Measurements from ENCODE around the gene PIK3C2G. TPM values are rescaled to one million over a fixed set of nuclear protein-coding genes. Genes with fewer than 3 reads are reported as not detected.

The PIK3C2G gene
- total and polyA plus RNA-seq, 2 of the 4 experiments (the other 2 are of a cell fraction): not detected

DNA sequence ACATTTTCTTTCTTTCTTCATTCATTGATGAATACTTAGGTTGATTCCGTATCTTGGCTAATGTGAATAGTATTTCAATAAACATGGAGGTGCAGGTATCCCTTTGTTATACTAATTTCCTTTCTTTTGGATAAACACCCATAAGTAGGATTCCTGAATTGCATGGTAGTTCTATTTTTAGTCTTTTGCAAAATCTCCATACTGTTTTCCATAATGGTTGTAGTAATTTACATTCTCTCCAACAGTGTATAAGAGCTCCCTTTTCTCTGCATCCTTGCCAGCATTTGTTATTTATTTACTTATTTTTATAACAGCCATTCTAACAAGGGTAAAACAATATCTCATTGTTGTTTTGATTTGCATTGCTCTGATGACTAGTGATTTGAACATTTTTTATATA is 36.6 kb downstream of the PIK3C2G start:
- H3K4me2 ChIP-seq (ENCODE audit: low read depth, low read length): no peak overlapping the region
- H4K5ac ChIP-seq (ENCODE audit: low read depth, low read length): no peak overlapping the region
- BruUV-seq (replicated peaks): no TSS peak
- no peak overlapping the region for H3K56ac ChIP-seq (ENCODE audit: extremely low read depth, insufficient read depth, low read length)
- no peaks in the 10 kb centered on the region for H3K9me1 ChIP-seq (ENCODE audit: insufficient read depth, low read length)
- H3K9me3 ChIP-seq (ENCODE audit: control insufficient read depth, insufficient read depth, low read length): peaks cover 2% of the 10 kb centered on the region
- no peak overlapping the region for H3K4me3 ChIP-seq (ENCODE audit: insufficient read depth, low read depth, low read length)
- H3K79me1 ChIP-seq (ENCODE audit: low read depth in 1 of 2, low read length in 2 of 2): no peaks in the 10 kb centered on the region
- CTCF ChIA-PET: interaction anchor here (0.6 kb wide), 1 partner anchor 618 kb away, joined by 5 read pairs; no protein-coding TSS in a partner anchor
- H4K91ac ChIP-seq (ENCODE audit: insufficient read depth, low read depth, low read length): no peak overlapping the region
- no CpG with 5 or more reads among the region's 1 CpG for WGBS, 2 experiments (ENCODE audit: extremely low coverage in 2 of 2, insufficient read length in 1 of 2)
- DNase-seq: no peak
- no peak overlapping the region for H3K23ac ChIP-seq (ENCODE audit: low read depth, low read length)
- TF ChIP-seq RFX5 (IDR thresholded peaks at IDR 0.05; ENCODE audit: low read depth, low read length) (no peak), SMC3 (IDR thresholded peaks at IDR 0.05; ENCODE audit: low read depth, low read length) (no peak), BHLHE40 (IDR thresholded peaks at IDR 0.05; ENCODE audit: low read depth, low read length) (no peak), POLR2A (IDR thresholded peaks at IDR 0.05; ENCODE audit: low read depth, low read length) (no peak)
- TF ChIP-seq, protein P1, sequence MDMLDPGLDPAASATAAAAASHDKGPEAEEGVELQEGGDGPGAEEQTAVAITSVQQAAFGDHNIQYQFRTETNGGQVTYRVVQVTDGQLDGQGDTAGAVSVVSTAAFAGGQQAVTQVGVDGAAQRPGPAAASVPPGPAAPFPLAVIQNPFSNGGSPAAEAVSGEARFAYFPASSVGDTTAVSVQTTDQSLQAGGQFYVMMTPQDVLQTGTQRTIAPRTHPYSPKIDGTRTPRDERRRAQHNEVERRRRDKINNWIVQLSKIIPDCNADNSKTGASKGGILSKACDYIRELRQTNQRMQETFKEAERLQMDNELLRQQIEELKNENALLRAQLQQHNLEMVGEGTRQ (IDR thresholded peaks at IDR 0.05; ENCODE audit: low read depth, low read length): no peak
- no peak overlapping the region for H3K9ac ChIP-seq (ENCODE audit: low read depth, low read length)
- no peaks in the 10 kb centered on the region for H4K20me1 ChIP-seq (ENCODE audit: insufficient read depth, low read length)
- H2BK20ac ChIP-seq (ENCODE audit: low read depth, low read length): no peak overlapping the region
- dilution Hi-C loops (cut with HindIII; ENCODE audit: low sequenced_read_pairs, unreplicated experiment) (no loop called here), in situ Hi-C loops (cut with MboI; ENCODE audit: low sequenced_read_pairs) (no loop called here), intact Hi-C loops (cut with micrococcal nuclease) (no loop called here)
- H3K36me3 ChIP-seq (ENCODE audit: control insufficient read depth, insufficient read depth, low read length): no peaks in the 10 kb centered on the region
- no peak overlapping the region for H2BK15ac ChIP-seq (ENCODE audit: low read depth, low read length)
- POLR2A ChIA-PET (ENCODE audit: unreplicated experiment): interaction anchor here (0.7 kb wide), 1 partner anchor 1528 kb away, joined by 9 read pairs; no protein-coding TSS in a partner anchor
- ATAC-seq (ENCODE audit: low read depth): no peak
- no peak overlapping the region for H2AFZ ChIP-seq (replicated peaks; ENCODE audit: low read length, poor library complexity)
- no peaks in the 10 kb centered on the region for H3K4me1 ChIP-seq (ENCODE audit: control insufficient read depth, insufficient read depth, low read length)
- H4K8ac ChIP-seq (ENCODE audit: low read depth in 2 of 2, low read length in 2 of 2): no peak overlapping the region
- H3K27ac ChIP-seq (ENCODE audit: insufficient read depth, low read length): no peak overlapping the region
- H3K27me3 ChIP-seq (ENCODE audit: control insufficient read depth, insufficient read depth, low read length): no peaks in the 10 kb centered on the region
- H2BK120ac ChIP-seq (ENCODE audit: low read depth, low read length): no peak overlapping the region
- no peak overlapping the region for H2BK5ac ChIP-seq (ENCODE audit: low read depth, low read length, poor library complexity, severe bottlenecking)
- no peak overlapping the region for H3K18ac ChIP-seq (ENCODE audit: low read depth, low read length)
- H2AK5ac ChIP-seq (ENCODE audit: low read depth, low read length): no peak overlapping the region
- no peak overlapping the region for H3K4ac ChIP-seq (ENCODE audit: low read depth, low read length)
- no peak overlapping the region for H2AK9ac ChIP-seq (replicated peaks; ENCODE audit: low read depth, low read length, poor library complexity)
- H3K14ac ChIP-seq (replicated peaks; ENCODE audit: low read depth, low read length): no peak overlapping the region

All from IMR-90 (cell line).